BJ (cell line): Measurements from ENCODE around the gene LRMDA. TPM values are rescaled to one million over a fixed set of nuclear protein-coding genes. Genes with fewer than 3 reads are reported as not detected.

Source experiments
- CTCF ChIA-PET: fragments of 350-600 bp; formaldehyde crosslinking; extraction: SDS; loops from one replicate; lab custom pipeline; 2021; ENCODE audit warnings: antibody characterized with exemption, inconsistent platforms; lab: Yijun Ruan, JAX
- POLR2A ChIA-PET: fragments of 300-600 bp; sonication (Branson Sonifier 250); formaldehyde crosslinking; extraction: SDS; loops from one replicate; lab custom pipeline; 2021; ENCODE audit warnings: antibody characterized with exemption; lab: Charles Lee
- DNase-seq: peaks from one replicate; pipeline ENCODE4 v3.0.0-alpha.2; 2011; ENCODE audit warnings: low read depth
- H3K27me3 ChIP-seq: 2 replicates; pipeline ENCODE4 v1.6.0; 2011; ENCODE audit warnings: low read length; ENCODE audit not compliant: control insufficient read depth, insufficient read depth
- H3K36me3 ChIP-seq: 2 replicates; pipeline ENCODE4 v1.5.1; 2011; ENCODE audit warnings: low read length; ENCODE audit not compliant: control insufficient read depth, insufficient read depth
- H3K4me3 ChIP-seq: 2 replicates; pipeline ENCODE4 v1.5.1; 2011; ENCODE audit warnings: low read depth, mild to moderate bottlenecking, control low read depth, low read length
- polyA plus RNA-seq: library from polyadenylated mRNA; depleted of rRNA; stranded (reverse); fragments of >200 nt; gene quantifications from 2 replicates; pipeline ENCODE4 v1.2.3, GENCODE V29; 2011
- TF ChIP-seq, protein P1 (sequence below): IDR thresholded peaks from 2 replicates; pipeline ENCODE4 v1.5.1; 2011; ENCODE audit warnings: low read depth, mild to moderate bottlenecking, control low read depth, inconsistent platforms, low read length, moderate library complexity; ENCODE audit not compliant: insufficient read depth

LRMDA gene
- polyA plus RNA-seq, 1 experiment = not detected

GRCh38 chr10:76041551-76041950, 610.1 kb downstream of the LRMDA start:
- Histone ChIP-seq H3K4me3 (no peak overlapping the region), H3K27me3 (peaks cover 1% of the 10 kb centered on the region; the same call in 1 of the 2 replicates), H3K36me3 (no peaks in the 10 kb centered on the region)
- ChIA-PET POLR2A (no interaction called here), CTCF (interaction anchor here (1.0 to 1.4 kb wide), 3 partner anchors 25 to 941 kb away, joined by 3 read pairs; no protein-coding TSS in a partner anchor)
- DNase-seq = no peak
- TF ChIP-seq, protein P1, sequence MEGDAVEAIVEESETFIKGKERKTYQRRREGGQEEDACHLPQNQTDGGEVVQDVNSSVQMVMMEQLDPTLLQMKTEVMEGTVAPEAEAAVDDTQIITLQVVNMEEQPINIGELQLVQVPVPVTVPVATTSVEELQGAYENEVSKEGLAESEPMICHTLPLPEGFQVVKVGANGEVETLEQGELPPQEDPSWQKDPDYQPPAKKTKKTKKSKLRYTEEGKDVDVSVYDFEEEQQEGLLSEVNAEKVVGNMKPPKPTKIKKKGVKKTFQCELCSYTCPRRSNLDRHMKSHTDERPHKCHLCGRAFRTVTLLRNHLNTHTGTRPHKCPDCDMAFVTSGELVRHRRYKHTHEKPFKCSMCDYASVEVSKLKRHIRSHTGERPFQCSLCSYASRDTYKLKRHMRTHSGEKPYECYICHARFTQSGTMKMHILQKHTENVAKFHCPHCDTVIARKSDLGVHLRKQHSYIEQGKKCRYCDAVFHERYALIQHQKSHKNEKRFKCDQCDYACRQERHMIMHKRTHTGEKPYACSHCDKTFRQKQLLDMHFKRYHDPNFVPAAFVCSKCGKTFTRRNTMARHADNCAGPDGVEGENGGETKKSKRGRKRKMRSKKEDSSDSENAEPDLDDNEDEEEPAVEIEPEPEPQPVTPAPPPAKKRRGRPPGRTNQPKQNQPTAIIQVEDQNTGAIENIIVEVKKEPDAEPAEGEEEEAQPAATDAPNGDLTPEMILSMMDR = no peak

GRCh38 chr10:76043261-76043660, 611.8 kb downstream of the LRMDA start:
- ChIA-PET POLR2A (no interaction called here), CTCF (no interaction called here)
- DNase-seq = no peak

GRCh38 chr10:76044751-76045150, 613.3 kb downstream of the LRMDA start:
- POLR2A ChIA-PET = no interaction called here
- CTCF ChIA-PET = no interaction called here
- TF ChIP-seq, protein P1 = no peak
- Histone ChIP-seq H3K27me3 (peaks cover 4% of the 10 kb centered on the region; the same call in 1 of the 2 replicates), H3K36me3 (no peaks in the 10 kb centered on the region), H3K4me3 (no peak overlapping the region)
- DNase-seq = no peak

More at GRCh38 chr10:76043261-76043660, 611.8 kb downstream of the LRMDA start:
- Histone ChIP-seq H3K27me3 (peaks cover 1% of the 10 kb centered on the region; the same call in 1 of the 2 replicates), H3K4me3 (no peak overlapping the region), H3K36me3 (no peaks in the 10 kb centered on the region)
- TF ChIP-seq, protein P1 = no peak

- H3K27me3 ChIP-seq = peaks cover 4% of the 10 kb centered on the region; the same call in 1 of the 2 replicates
- POLR2A ChIA-PET = no interaction called here
- H3K36me3 ChIP-seq = no peaks in the 10 kb centered on the region
- DNase-seq = no peak
- no peak overlapping the region for H3K4me3 ChIP-seq
- TF ChIP-seq, protein P1 = no peak
- CTCF ChIA-PET = no interaction called here
Measured at GRCh38 chr10:76045174-76045573, 613.8 kb downstream of the LRMDA start.

DNA sequence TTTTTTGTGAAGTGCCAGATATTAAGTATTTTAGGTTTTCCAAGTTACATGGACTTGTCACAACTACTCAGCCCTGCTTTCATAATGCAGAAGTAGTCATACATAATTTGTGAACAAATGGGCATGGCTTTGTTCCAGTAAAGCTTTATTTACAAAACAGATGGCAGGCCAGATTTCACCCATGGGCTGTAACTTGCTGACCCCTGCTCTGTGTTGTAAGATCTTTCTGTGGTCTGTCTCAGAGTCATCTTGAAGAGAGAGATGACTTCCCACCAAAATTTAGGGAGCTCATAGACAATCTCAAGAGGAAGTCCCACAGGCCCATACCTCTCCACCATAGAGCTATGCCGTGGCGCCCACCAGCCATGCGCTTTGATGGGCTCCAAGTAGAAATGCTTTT, 616.1 kb downstream of the LRMDA start:
- ChIA-PET POLR2A (no interaction called here), CTCF (interaction anchor here (1.1 to 2.6 kb wide), 2 partner anchors 11 to 27 kb away, joined by 3 to 16 read pairs; no protein-coding TSS in a partner anchor)
- TF ChIP-seq, protein P1 = no peak
- Histone ChIP-seq H3K36me3 (no peaks in the 10 kb centered on the region), H3K27me3 (peaks cover 6% of the 10 kb centered on the region), H3K4me3 (no peak overlapping the region)
- no peak for DNase-seq
